ENCODE data around the gene TSPYL4. TPM values are rescaled to one million over a fixed set of nuclear protein-coding genes. Genes with fewer than 3 reads are reported as not detected.

TSPYL4 gene
- total and polyA plus RNA-seq, 2 donors, result 15.1 to 16.1 TPM

DNA sequence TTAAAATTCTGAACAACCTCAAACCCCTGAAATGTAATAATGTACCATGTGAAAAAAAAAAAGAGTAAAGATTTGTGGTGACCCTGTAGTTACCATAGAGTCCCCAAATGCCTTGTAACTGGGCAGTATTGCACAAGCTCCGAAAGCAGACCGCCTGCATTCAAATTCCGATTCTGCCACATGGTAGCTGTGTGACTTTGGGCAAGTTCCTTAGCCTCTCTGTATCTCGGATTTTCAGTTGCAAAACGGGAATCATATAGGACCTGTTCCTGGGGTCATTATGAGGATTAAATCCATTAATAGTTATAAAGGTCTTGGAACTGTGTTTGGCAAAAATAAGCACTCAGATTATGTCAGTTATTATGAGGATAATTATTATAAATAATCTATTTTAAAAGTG, 43.6 kb downstream of the TSPYL4 start:
- Histone ChIP-seq H3K27me3 (ENCODE audit: control insufficient read depth in 2 of 2, insufficient read depth in 1 of 2, low read length in 1 of 2) (no peaks in the 10 kb centered on the region), H3K27ac (ENCODE audit: low read depth in 1 of 2, low read length in 1 of 2) (no peak overlapping the region), H3K36me3 (ENCODE audit: control insufficient read depth in 2 of 2, insufficient read depth in 2 of 2, low read length in 1 of 2) (no peaks in the 10 kb centered on the region), H3K4me3 (ENCODE audit: low read length in 2 of 2) (no peak overlapping the region), H3K9me3 (ENCODE audit: control insufficient read depth in 2 of 2, insufficient read depth in 1 of 2, low read length in 1 of 2) (no peaks in the 10 kb centered on the region), H3K4me1 (ENCODE audit: control insufficient read depth in 2 of 2, insufficient read depth in 2 of 2, low read length in 2 of 2) (no peaks in the 10 kb centered on the region)
- no peak for DNase-seq (ENCODE audit: low read depth in 6 of 9, low spot score in 9 of 9)
- WGBS, result 98% methylated on average over 5 of the region's 5 CpGs

DNA sequence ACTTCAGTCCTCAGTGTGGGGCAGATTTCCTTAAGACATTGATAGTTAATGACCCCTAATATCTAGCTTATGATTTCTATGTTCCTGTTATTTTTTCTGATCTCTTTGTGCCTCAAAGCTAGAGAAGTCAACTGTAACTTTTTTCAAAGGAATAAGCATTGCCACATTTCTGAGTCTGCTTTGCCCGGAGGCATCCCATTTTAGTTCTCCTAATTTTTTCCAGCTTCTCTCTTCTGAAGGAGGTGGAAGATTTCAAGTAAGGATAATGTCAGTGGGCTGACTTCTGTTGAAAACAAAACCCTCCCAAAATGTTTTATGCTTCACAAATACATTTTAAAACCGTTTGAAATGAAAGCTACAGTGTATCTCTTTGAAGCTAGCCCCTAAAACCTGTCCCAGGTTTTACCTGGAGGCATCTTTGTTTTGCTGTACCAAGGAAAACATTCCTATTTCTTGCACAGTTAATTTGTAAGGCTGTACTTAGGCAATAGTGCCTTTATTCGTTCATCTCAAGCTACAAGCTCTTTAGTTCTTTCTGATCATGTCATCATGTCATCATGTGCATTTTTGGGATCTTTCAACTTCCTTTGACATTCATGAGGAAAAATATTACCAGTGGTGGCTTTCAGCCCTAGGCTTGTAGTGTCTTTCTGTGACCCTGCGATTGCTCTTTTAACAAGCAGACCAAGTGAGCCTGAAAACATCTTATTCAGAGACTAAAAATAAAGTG, 45.7 kb downstream of the TSPYL4 start:
- no peaks in the 10 kb centered on the region for H3K9me3 ChIP-seq (ENCODE audit: control insufficient read depth in 2 of 2, insufficient read depth in 1 of 2, low read length in 1 of 2)
- no peak for DNase-seq (ENCODE audit: low read depth in 6 of 9, low spot score in 9 of 9)
- H3K27me3 ChIP-seq (ENCODE audit: control insufficient read depth in 2 of 2, insufficient read depth in 1 of 2, low read length in 1 of 2), result no peaks in the 10 kb centered on the region
- no peak overlapping the region for H3K27ac ChIP-seq (ENCODE audit: low read depth in 1 of 2, low read length in 1 of 2)
- H3K4me1 ChIP-seq (ENCODE audit: control insufficient read depth in 2 of 2, insufficient read depth in 2 of 2, low read length in 2 of 2), result no peaks in the 10 kb centered on the region
- H3K36me3 ChIP-seq (ENCODE audit: control insufficient read depth in 2 of 2, insufficient read depth in 2 of 2, low read length in 1 of 2), result no peaks in the 10 kb centered on the region
- no peak overlapping the region for H3K4me3 ChIP-seq (ENCODE audit: low read length in 2 of 2)
- WGBS, result 98% methylated on average over 4 of the region's 4 CpGs

DNA sequence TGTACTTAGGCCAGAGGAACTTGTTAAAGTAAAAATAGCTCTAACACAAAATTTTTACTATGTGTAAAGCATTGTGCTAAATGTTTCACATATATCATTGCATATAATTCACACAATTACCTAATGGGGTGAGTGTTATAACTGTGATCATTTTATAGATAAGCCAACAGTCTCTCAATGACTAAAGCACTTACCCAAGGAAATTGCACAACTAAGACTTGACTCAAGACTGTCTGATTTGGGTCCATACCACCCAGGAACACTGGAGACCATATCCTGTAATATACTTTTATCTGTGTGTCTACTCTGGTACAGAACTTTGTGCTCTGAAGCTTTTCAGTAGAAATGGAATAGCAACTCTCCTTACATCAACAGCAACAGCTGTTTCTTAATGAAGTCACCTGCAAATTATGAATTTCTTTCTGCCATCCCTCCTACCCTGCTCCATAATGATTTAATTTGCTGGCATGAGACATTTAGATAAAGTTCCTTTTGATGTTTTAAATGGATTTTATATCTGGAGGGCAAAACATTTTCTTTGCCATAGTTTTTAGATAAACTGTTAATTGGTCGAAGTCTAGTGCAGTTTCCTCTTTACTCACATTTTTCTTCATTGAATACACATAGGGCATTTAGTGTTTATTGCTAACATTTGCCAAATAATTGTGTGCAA, 47.5 kb downstream of the TSPYL4 start:
- 95% methylated on average over 1 of the region's 1 CpG for WGBS
- Histone ChIP-seq H3K4me3 (ENCODE audit: low read length in 2 of 2) (no peak overlapping the region), H3K27me3 (ENCODE audit: control insufficient read depth in 2 of 2, insufficient read depth in 1 of 2, low read length in 1 of 2) (no peaks in the 10 kb centered on the region), H3K27ac (ENCODE audit: low read depth in 1 of 2, low read length in 1 of 2) (no peak overlapping the region), H3K36me3 (ENCODE audit: control insufficient read depth in 2 of 2, insufficient read depth in 2 of 2, low read length in 1 of 2) (no peaks in the 10 kb centered on the region), H3K9me3 (ENCODE audit: control insufficient read depth in 2 of 2, insufficient read depth in 1 of 2, low read length in 1 of 2) (no peaks in the 10 kb centered on the region), H3K4me1 (ENCODE audit: control insufficient read depth in 2 of 2, insufficient read depth in 2 of 2, low read length in 2 of 2) (no peaks in the 10 kb centered on the region)
- DNase-seq (ENCODE audit: low read depth in 6 of 9, low spot score in 9 of 9), result no peak

DNA sequence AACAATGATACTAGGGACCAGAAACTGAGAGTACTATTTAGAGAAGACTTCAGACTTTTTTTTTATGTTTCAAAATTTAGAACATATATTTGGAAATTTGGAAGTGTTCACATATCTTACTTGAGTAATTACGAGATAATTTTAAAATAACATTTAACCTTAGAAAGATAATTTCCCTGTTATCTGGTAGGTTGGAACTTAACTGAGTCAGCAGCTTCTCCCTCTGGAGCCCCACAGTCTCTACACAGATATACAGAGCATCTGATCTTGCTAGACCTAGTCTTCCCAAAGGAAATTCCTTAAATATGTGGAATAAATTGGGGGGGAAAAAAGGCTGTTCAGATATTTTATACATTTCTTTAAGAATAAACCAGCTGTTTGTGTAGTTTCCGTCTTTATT, 48.6 kb downstream of the TSPYL4 start:
- H3K4me1 ChIP-seq (ENCODE audit: control insufficient read depth in 2 of 2, insufficient read depth in 2 of 2, low read length in 2 of 2), result no peaks in the 10 kb centered on the region
- no peaks in the 10 kb centered on the region for H3K36me3 ChIP-seq (ENCODE audit: control insufficient read depth in 2 of 2, insufficient read depth in 2 of 2, low read length in 1 of 2)
- 80% methylated on average over 2 of the region's 2 CpGs for WGBS
- H3K27me3 ChIP-seq (ENCODE audit: control insufficient read depth in 2 of 2, insufficient read depth in 1 of 2, low read length in 1 of 2), result no peaks in the 10 kb centered on the region
- no peaks in the 10 kb centered on the region for H3K9me3 ChIP-seq (ENCODE audit: control insufficient read depth in 2 of 2, insufficient read depth in 1 of 2, low read length in 1 of 2)
- DNase-seq (ENCODE audit: low read depth in 6 of 9, low spot score in 9 of 9), result no peak
- no peak overlapping the region for H3K4me3 ChIP-seq (ENCODE audit: low read length in 2 of 2)
- H3K27ac ChIP-seq (ENCODE audit: low read depth in 1 of 2, low read length in 1 of 2), result no peak overlapping the region

DNA sequence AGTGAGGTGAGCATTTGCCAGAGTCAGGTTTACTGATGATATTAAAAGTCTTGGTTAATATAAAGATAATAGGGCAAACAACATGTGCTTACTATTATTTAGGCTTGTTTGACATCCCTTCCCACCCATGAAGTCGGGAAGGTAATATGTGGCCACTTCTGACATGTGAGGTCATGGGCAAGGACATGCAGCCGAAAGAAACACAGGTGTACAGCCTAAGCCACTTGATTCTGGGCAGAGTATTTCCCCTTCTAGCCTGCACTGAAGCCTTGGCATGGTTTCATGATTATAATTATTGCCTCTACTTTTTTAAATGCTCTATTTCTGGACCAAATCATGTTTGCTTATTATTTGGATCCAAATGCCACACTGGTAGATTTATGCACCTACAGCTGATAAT, 52.3 kb downstream of the TSPYL4 start:
- no peaks in the 10 kb centered on the region for H3K9me3 ChIP-seq (ENCODE audit: control insufficient read depth in 2 of 2, insufficient read depth in 1 of 2, low read length in 1 of 2)
- 97% methylated on average over 2 of the region's 2 CpGs for WGBS
- no peaks in the 10 kb centered on the region for H3K36me3 ChIP-seq (ENCODE audit: control insufficient read depth in 2 of 2, insufficient read depth in 2 of 2, low read length in 1 of 2)
- H3K27ac ChIP-seq (ENCODE audit: low read depth in 1 of 2, low read length in 1 of 2), result no peak overlapping the region
- no peak for DNase-seq (ENCODE audit: low read depth in 6 of 9, low spot score in 9 of 9)
- no peaks in the 10 kb centered on the region for H3K27me3 ChIP-seq (ENCODE audit: control insufficient read depth in 2 of 2, insufficient read depth in 1 of 2, low read length in 1 of 2)
- no peaks in the 10 kb centered on the region for H3K4me1 ChIP-seq (ENCODE audit: control insufficient read depth in 2 of 2, insufficient read depth in 2 of 2, low read length in 2 of 2)
- H3K4me3 ChIP-seq (ENCODE audit: low read length in 2 of 2), result no peak overlapping the region

DNA sequence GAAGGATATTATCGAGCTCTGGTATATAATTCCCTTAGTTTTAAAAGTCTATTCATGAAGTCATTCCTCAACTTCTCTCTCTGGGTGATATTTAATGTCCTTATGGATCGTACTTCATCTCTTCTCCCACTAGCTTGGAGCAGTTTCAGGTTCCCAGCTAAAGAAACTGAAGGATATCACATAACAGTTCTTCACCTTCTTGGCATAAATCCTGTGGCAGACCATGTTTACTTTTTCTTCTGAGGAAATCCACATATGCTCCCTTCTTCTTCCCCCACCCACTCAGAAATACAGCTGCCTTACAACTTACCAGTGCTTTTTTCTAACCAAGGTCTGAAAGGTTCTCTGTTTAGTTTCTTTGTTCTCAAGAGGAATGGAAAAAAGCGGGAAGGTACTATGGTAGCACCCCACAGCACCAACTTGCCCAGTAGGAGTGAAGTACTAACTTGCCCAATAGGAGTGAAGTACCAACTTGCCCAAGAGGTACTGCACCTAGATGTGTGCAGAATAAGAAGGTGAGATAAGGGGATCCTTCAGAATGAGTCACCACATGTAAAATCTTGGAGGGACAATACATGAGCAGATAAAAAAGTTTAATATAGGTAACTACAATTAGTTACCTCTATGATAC, 53.1 kb downstream of the TSPYL4 start:
- Histone ChIP-seq H3K27ac (ENCODE audit: low read depth in 1 of 2, low read length in 1 of 2) (no peak overlapping the region), H3K27me3 (ENCODE audit: control insufficient read depth in 2 of 2, insufficient read depth in 1 of 2, low read length in 1 of 2) (no peaks in the 10 kb centered on the region), H3K4me1 (ENCODE audit: control insufficient read depth in 2 of 2, insufficient read depth in 2 of 2, low read length in 2 of 2) (no peaks in the 10 kb centered on the region), H3K36me3 (ENCODE audit: control insufficient read depth in 2 of 2, insufficient read depth in 2 of 2, low read length in 1 of 2) (no peaks in the 10 kb centered on the region), H3K4me3 (ENCODE audit: low read length in 2 of 2) (no peak overlapping the region), H3K9me3 (ENCODE audit: control insufficient read depth in 2 of 2, insufficient read depth in 1 of 2, low read length in 1 of 2) (no peaks in the 10 kb centered on the region)
- no peak for DNase-seq (ENCODE audit: low read depth in 6 of 9, low spot score in 9 of 9)
- WGBS, result 95% methylated on average over 3 of the region's 3 CpGs

Other genes starting within 250 kb of the TSPYL4 start
- 0.80 TPM for gene FRK, start 193.2 kb downstream of the TSPYL4 start, total RNA-seq
- gene FRK, start 193.2 kb downstream of the TSPYL4 start, polyA plus RNA-seq, result 0.98 TPM
- gene NT5DC1, start 153.2 kb downstream of the TSPYL4 start, total RNA-seq, result 15.6 TPM
- 14.1 TPM for gene NT5DC1, start 153.2 kb downstream of the TSPYL4 start, polyA plus RNA-seq
- gene COL10A1, start 127.9 kb downstream of the TSPYL4 start, total RNA-seq, result 0.24 TPM
- 0.21 TPM for gene COL10A1, start 127.9 kb downstream of the TSPYL4 start, polyA plus RNA-seq
- 42.9 TPM for gene TSPYL1, start 25.9 kb upstream of the TSPYL4 start, total RNA-seq
- 48.7 TPM for gene TSPYL1, start 25.9 kb upstream of the TSPYL4 start, polyA plus RNA-seq
- gene DSE, start 116.9 kb upstream of the TSPYL4 start, total RNA-seq, result 23.8 TPM
- 12.8 TPM for gene DSE, start 116.9 kb upstream of the TSPYL4 start, polyA plus RNA-seq
- gene CALHM6, start 207.3 kb upstream of the TSPYL4 start, total RNA-seq, result 43.4 TPM
- gene CALHM6, start 207.3 kb upstream of the TSPYL4 start, polyA plus RNA-seq, result 45.3 TPM